Immature natural killer cell (primary cell): Measurements from ENCODE around the gene PNRC1. TPM values are rescaled to one million over a fixed set of nuclear protein-coding genes. Genes with fewer than 3 reads are reported as not detected.
"Not testable (repeated sequence)": the region's sequence is repeated elsewhere in the genome, so short reads cannot be mapped to it uniquely, and the experiment has no call there.

Experiments
- DNase-seq, 3 donors: peaks; one replicate each; pipeline ENCODE4 v3.0.0; 2022; ENCODE audit warnings: mixed read lengths in 1 of 3
- H3K27ac Mint-ChIP-seq, 6 donors: one replicate each; pipeline ENCODE4 v1.8.0; 2020; ENCODE audit warnings: mixed read lengths in 6 of 6, mild to moderate bottlenecking in 5 of 6, inconsistent platforms in 4 of 6, moderate library complexity in 3 of 6
- H3K27me3 Mint-ChIP-seq, 3 donors: one replicate each; pipeline ENCODE4 v1.8.0; 2020 to 2021; ENCODE audit warnings: low read depth in 3 of 3, mild to moderate bottlenecking in 3 of 3, mixed read lengths in 3 of 3, moderate library complexity in 3 of 3, inconsistent platforms in 1 of 3
- H3K36me3 Mint-ChIP-seq, 3 donors: one replicate each; pipeline ENCODE4 v1.8.0; 2020; ENCODE audit warnings: mixed read lengths in 3 of 3, inconsistent platforms in 2 of 3, mild to moderate bottlenecking in 2 of 3
- H3K4me1 Mint-ChIP-seq, 2 donors: one replicate each; pipeline ENCODE4 v1.8.0; 2020; ENCODE audit warnings: inconsistent platforms in 2 of 2, mild to moderate bottlenecking in 2 of 2, mixed read lengths in 2 of 2, moderate library complexity in 1 of 2
- H3K4me3 Mint-ChIP-seq, 5 donors: one replicate each; pipeline ENCODE4 v1.8.0; 2020; ENCODE audit warnings: mild to moderate bottlenecking in 5 of 5, mixed read lengths in 5 of 5, inconsistent platforms in 3 of 5, moderate library complexity in 3 of 5
- H3K9me3 Mint-ChIP-seq, 6 donors: one replicate each; pipeline ENCODE4 v1.8.0; 2020; ENCODE audit warnings: mild to moderate bottlenecking in 6 of 6, mixed read lengths in 6 of 6, inconsistent platforms in 4 of 6, moderate library complexity in 3 of 6
- polyA plus RNA-seq, 3 donors: library from polyadenylated mRNA; unstranded; fragments of 300-500 nt; fragmentation: Illumina TruSeq; gene quantifications; one replicate each; pipeline ENCODE4 v1.2.3, GENCODE V29; 2021

PNRC1 gene
- polyA plus RNA-seq, 3 donors from 2014 or later: 255 to 629 (median 491) TPM

GRCh38 chr6:89047473-89047872, 33.1 kb upstream of the PNRC1 start:
- Mint-ChIP-seq H3K4me1 (peaks cover 12 to 21% of the 10 kb centered on the region in 2 donors), H3K36me3 (no peaks in the 10 kb centered on the region), H3K27ac (no peak overlapping the region), H3K4me3 (no peak overlapping the region), H3K27me3 (peaks cover 0 to 3% (median 0%) of the 10 kb centered on the region in 3 donors), H3K9me3 (no peaks in the 10 kb centered on the region)
- no peak for DNase-seq

- no peaks in the 10 kb centered on the region for H3K36me3 Mint-ChIP-seq
- H3K4me1 Mint-ChIP-seq: peaks cover 10 to 21% of the 10 kb centered on the region in 2 donors
- no peak for DNase-seq
- no peak overlapping the region for H3K4me3 Mint-ChIP-seq
- H3K27ac Mint-ChIP-seq: no peak overlapping the region
- no peaks in the 10 kb centered on the region for H3K9me3 Mint-ChIP-seq
- no peaks in the 10 kb centered on the region for H3K27me3 Mint-ChIP-seq
Observed at GRCh38 chr6:89048288-89048923, 32.1 kb upstream of the PNRC1 start.

- H3K27ac Mint-ChIP-seq: no peak overlapping the region
- H3K36me3 Mint-ChIP-seq: no peaks in the 10 kb centered on the region
- H3K4me3 Mint-ChIP-seq: no peak overlapping the region
- H3K4me1 Mint-ChIP-seq: peaks cover 10 to 21% of the 10 kb centered on the region in 2 donors
- H3K9me3 Mint-ChIP-seq: no peaks in the 10 kb centered on the region
- DNase-seq: no peak
- H3K27me3 Mint-ChIP-seq: no peaks in the 10 kb centered on the region
Observed at GRCh38 chr6:89048985-89049384, 31.6 kb upstream of the PNRC1 start.

- no peaks in the 10 kb centered on the region for H3K36me3 Mint-ChIP-seq
- H3K27me3 Mint-ChIP-seq: no peaks in the 10 kb centered on the region
- no peak overlapping the region for H3K4me3 Mint-ChIP-seq
- H3K9me3 Mint-ChIP-seq: no peaks in the 10 kb centered on the region
- H3K27ac Mint-ChIP-seq: no peak overlapping the region
- DNase-seq: no peak
- peaks cover 7 to 21% of the 10 kb centered on the region in 2 donors for H3K4me1 Mint-ChIP-seq
Observed at GRCh38 chr6:89050155-89050554, 30.4 kb upstream of the PNRC1 start.

GRCh38 chr6:89050697-89051096, 29.9 kb upstream of the PNRC1 start:
- Mint-ChIP-seq H3K36me3 (no peaks in the 10 kb centered on the region), H3K27me3 (no peaks in the 10 kb centered on the region), H3K27ac (no peak overlapping the region), H3K9me3 (no peaks in the 10 kb centered on the region), H3K4me3 (no peak overlapping the region), H3K4me1 (peaks cover 7 to 21% of the 10 kb centered on the region in 2 donors)
- DNase-seq: no peak

- no peaks in the 10 kb centered on the region for H3K27me3 Mint-ChIP-seq
- no peak overlapping the region for H3K27ac Mint-ChIP-seq
- H3K4me1 Mint-ChIP-seq: peaks cover 7 to 21% of the 10 kb centered on the region in 2 donors
- DNase-seq: no peak
- H3K4me3 Mint-ChIP-seq: no peak overlapping the region
- no peaks in the 10 kb centered on the region for H3K9me3 Mint-ChIP-seq
- no peaks in the 10 kb centered on the region for H3K36me3 Mint-ChIP-seq
Observed at GRCh38 chr6:89051676-89052075, 28.9 kb upstream of the PNRC1 start.

- no peak overlapping the region for H3K4me3 Mint-ChIP-seq
- H3K27me3 Mint-ChIP-seq: peaks cover 0 to 3% (median 0%) of the 10 kb centered on the region in 3 donors
- DNase-seq: no peak
- H3K9me3 Mint-ChIP-seq: no peaks in the 10 kb centered on the region
- no peaks in the 10 kb centered on the region for H3K36me3 Mint-ChIP-seq
- H3K27ac Mint-ChIP-seq: no peak overlapping the region
- H3K4me1 Mint-ChIP-seq: peaks cover 7 to 21% of the 10 kb centered on the region in 2 donors
Observed at GRCh38 chr6:89054208-89054607, 26.3 kb upstream of the PNRC1 start.

GRCh38 chr6:89057759-89058158, 22.8 kb upstream of the PNRC1 start:
- Mint-ChIP-seq H3K4me3 (no peak overlapping the region), H3K4me1 (no peaks in the 10 kb centered on the region), H3K36me3 (no peaks in the 10 kb centered on the region), H3K9me3 (no peaks in the 10 kb centered on the region), H3K27ac (no peak overlapping the region), H3K27me3 (peaks cover 0 to 5% (median 0%) of the 10 kb centered on the region in 3 donors)
- no peak for DNase-seq

- no peak overlapping the region for H3K27ac Mint-ChIP-seq
- DNase-seq: no peak
- H3K36me3 Mint-ChIP-seq: no peaks in the 10 kb centered on the region
- H3K9me3 Mint-ChIP-seq: no peaks in the 10 kb centered on the region
- peaks cover 0 to 6% (median 0%) of the 10 kb centered on the region in 3 donors for H3K27me3 Mint-ChIP-seq
- no peak overlapping the region for H3K4me3 Mint-ChIP-seq
- H3K4me1 Mint-ChIP-seq: no peaks in the 10 kb centered on the region
Observed at GRCh38 chr6:89058627-89059026, 21.9 kb upstream of the PNRC1 start.

- DNase-seq: no peak
- Mint-ChIP-seq H3K36me3 (no peaks in the 10 kb centered on the region), H3K27me3 (peaks cover 0 to 8% (median 0%) of the 10 kb centered on the region in 3 donors), H3K4me3 (no peak overlapping the region), H3K27ac (no peak overlapping the region), H3K4me1 (no peaks in the 10 kb centered on the region), H3K9me3 (no peaks in the 10 kb centered on the region)
Observed at GRCh38 chr6:89059227-89059626, 21.3 kb upstream of the PNRC1 start.

- Mint-ChIP-seq H3K4me3 (no peak overlapping the region), H3K9me3 (no peaks in the 10 kb centered on the region), H3K36me3 (no peaks in the 10 kb centered on the region), H3K27me3 (peaks cover 5% of the 10 kb centered on the region in 3 donors), H3K27ac (no peak overlapping the region), H3K4me1 (no peaks in the 10 kb centered on the region)
- no peak for DNase-seq
Observed at GRCh38 chr6:89063881-89064280, 16.7 kb upstream of the PNRC1 start.

- H3K36me3 Mint-ChIP-seq, H3K4me1 Mint-ChIP-seq, H3K27ac Mint-ChIP-seq, H3K4me3 Mint-ChIP-seq, H3K9me3 Mint-ChIP-seq, H3K27me3 Mint-ChIP-seq, DNase-seq: not testable (repeated sequence)
Observed at GRCh38 chr6:89064931-89065330, 15.6 kb upstream of the PNRC1 start.

- DNase-seq, H3K27me3 Mint-ChIP-seq, H3K4me1 Mint-ChIP-seq, H3K27ac Mint-ChIP-seq, H3K36me3 Mint-ChIP-seq, H3K9me3 Mint-ChIP-seq: not testable (repeated sequence)
- H3K4me3 Mint-ChIP-seq: peak overlapping the region in 1 of 5 donors; percentile 13
Observed at GRCh38 chr6:89066121-89066520, 14.4 kb upstream of the PNRC1 start.

- Mint-ChIP-seq H3K36me3 (no peaks in the 10 kb centered on the region), H3K9me3 (no peaks in the 10 kb centered on the region), H3K4me3 (no peak overlapping the region), H3K27ac (no peak overlapping the region), H3K4me1 (no peaks in the 10 kb centered on the region), H3K27me3 (peaks cover 3 to 7% (median 5%) of the 10 kb centered on the region in 3 donors)
- no peak for DNase-seq
Observed at GRCh38 chr6:89066940-89067646, 13.5 kb upstream of the PNRC1 start.

GRCh38 chr6:89067796-89068195, 12.8 kb upstream of the PNRC1 start:
- no peak for DNase-seq
- H3K4me3 Mint-ChIP-seq: no peak overlapping the region
- no peaks in the 10 kb centered on the region for H3K9me3 Mint-ChIP-seq
- no peaks in the 10 kb centered on the region for H3K36me3 Mint-ChIP-seq
- no peak overlapping the region for H3K27ac Mint-ChIP-seq
- H3K27me3 Mint-ChIP-seq: peaks cover 3 to 8% (median 7%) of the 10 kb centered on the region in 3 donors
- no peaks in the 10 kb centered on the region for H3K4me1 Mint-ChIP-seq
